Measurements from ENCODE around the gene LSM4. TPM values are rescaled to one million over a fixed set of nuclear protein-coding genes. Genes with fewer than 3 reads are reported as not detected.
A peak's percentile ranks its signal among the peaks of the same experiment; 100 is the strongest.

Gene LSM4
- total RNA-seq, 2 experiments from 2014 or later, result 156 to 181 TPM

- peaks cover 55% of the 10 kb centered on the region for H3K36me3 Mint-ChIP-seq (ENCODE audit: low read depth)
- ChIA-PET CTCF (interaction anchor here (0.7 to 1.1 kb wide), 5 partner anchors 13 to 29 kb away, joined by 3 to 4 read pairs (median 3); partner anchors contain the start of genes JUND and LSM4), POLR2A (no interaction called here)
- no peak for DNase-seq
- no peaks in the 10 kb centered on the region for H3K9me3 Mint-ChIP-seq
- no peaks in the 10 kb centered on the region for H3K27me3 Mint-ChIP-seq
- no peak overlapping the region for H3K4me3 Mint-ChIP-seq
- H3K27ac Mint-ChIP-seq, result no peak overlapping the region
- H3K4me1 Mint-ChIP-seq, result peaks cover 48% of the 10 kb centered on the region
Observed at GRCh38 chr19:18308051-18308947, 14.6 kb downstream of the LSM4 start.

GRCh38 chr19:18307271-18307681, 15.6 kb downstream of the LSM4 start:
- POLR2A ChIA-PET, result no interaction called here
- Mint-ChIP-seq H3K36me3 (ENCODE audit: low read depth) (peaks cover 48% of the 10 kb centered on the region), H3K4me3 (peak overlapping the region; percentile 98), H3K4me1 (peaks cover 45% of the 10 kb centered on the region), H3K9me3 (no peaks in the 10 kb centered on the region), H3K27ac (peak overlapping the region; percentile 93), H3K27me3 (no peaks in the 10 kb centered on the region)
- CTCF ChIA-PET, result interaction anchor here (0.7 to 1.0 kb wide), 2 partner anchors 15 to 28 kb away, joined by 3 read pairs; no protein-coding TSS in a partner anchor
- DNase-seq, result no peak

GRCh38 chr19:18306888-18307260, 16.0 kb downstream of the LSM4 start:
- H3K27me3 Mint-ChIP-seq, result no peaks in the 10 kb centered on the region
- no peaks in the 10 kb centered on the region for H3K9me3 Mint-ChIP-seq
- H3K36me3 Mint-ChIP-seq (ENCODE audit: low read depth), result peaks cover 48% of the 10 kb centered on the region
- H3K4me3 Mint-ChIP-seq, result peak overlapping the region; percentile 98
- CTCF ChIA-PET, result interaction anchor here (0.7 to 1.0 kb wide), 3 partner anchors 8 to 27 kb away, joined by 3 read pairs; no protein-coding TSS in a partner anchor
- peak; percentile 39 for DNase-seq
- H3K4me1 Mint-ChIP-seq, result peaks cover 46% of the 10 kb centered on the region
- POLR2A ChIA-PET, result no interaction called here
- H3K27ac Mint-ChIP-seq, result peak overlapping the region; percentile 93

- H3K27ac Mint-ChIP-seq, result peak overlapping the region; percentile 93
- no peaks in the 10 kb centered on the region for H3K9me3 Mint-ChIP-seq
- peaks cover 48% of the 10 kb centered on the region for H3K4me1 Mint-ChIP-seq
- no peaks in the 10 kb centered on the region for H3K27me3 Mint-ChIP-seq
- no peak for DNase-seq
- CTCF ChIA-PET, result interaction anchor here (0.7 to 7.8 kb wide), 5 partner anchors 9 to 27 kb away, joined by 3 to 98 read pairs (median 3); partner anchors contain the start of genes JUND and LSM4
- POLR2A ChIA-PET, result no interaction called here
- H3K36me3 Mint-ChIP-seq (ENCODE audit: low read depth), result peaks cover 46% of the 10 kb centered on the region
- peak overlapping the region; percentile 98 for H3K4me3 Mint-ChIP-seq
Observed at GRCh38 chr19:18306209-18306887, 16.5 kb downstream of the LSM4 start.

- peak; percentile 81 for DNase-seq
- H3K4me1 Mint-ChIP-seq, result peaks cover 45% of the 10 kb centered on the region
- no peaks in the 10 kb centered on the region for H3K27me3 Mint-ChIP-seq
- peak overlapping the region; percentile 93 for H3K27ac Mint-ChIP-seq
- peak overlapping the region; percentile 98 for H3K4me3 Mint-ChIP-seq
- ChIA-PET POLR2A (interaction anchor here (0.5 to 4.5 kb wide), 7 partner anchors 12 to 25 kb away, joined by 3 to 128 read pairs (median 9); partner anchors contain the start of genes JUND and LSM4), CTCF (interaction anchor here (0.5 to 7.8 kb wide), 14 partner anchors 11 to 98 kb away, joined by 3 to 98 read pairs (median 4); partner anchors contain the start of genes JUND and LSM4)
- peaks cover 34% of the 10 kb centered on the region for H3K36me3 Mint-ChIP-seq (ENCODE audit: low read depth)
- H3K9me3 Mint-ChIP-seq, result no peaks in the 10 kb centered on the region
Observed at GRCh38 chr19:18304458-18305310, 18.2 kb downstream of the LSM4 start.

GRCh38 chr19:18304208-18304457, 18.7 kb downstream of the LSM4 start:
- H3K4me3 Mint-ChIP-seq, result peak overlapping the region; percentile 98
- no peak for DNase-seq
- H3K27me3 Mint-ChIP-seq, result no peaks in the 10 kb centered on the region
- H3K4me1 Mint-ChIP-seq, result peaks cover 50% of the 10 kb centered on the region
- ChIA-PET CTCF (interaction anchor here (1.0 to 7.8 kb wide), 10 partner anchors 12 to 53 kb away, joined by 3 to 98 read pairs (median 6); partner anchors contain the start of genes JUND and LSM4), POLR2A (interaction anchor here (1.8 to 4.5 kb wide), 3 partner anchors 11 to 24 kb away, joined by 9 to 128 read pairs (median 11); partner anchors contain the start of gene JUND)
- peaks cover 33% of the 10 kb centered on the region for H3K36me3 Mint-ChIP-seq (ENCODE audit: low read depth)
- H3K27ac Mint-ChIP-seq, result peak overlapping the region; percentile 93
- H3K9me3 Mint-ChIP-seq, result no peaks in the 10 kb centered on the region

GRCh38 chr19:18301718-18302111, 21.2 kb downstream of the LSM4 start:
- no peak for DNase-seq
- ChIA-PET CTCF (interaction anchor here (1.8 to 7.8 kb wide), 3 partner anchors 9 to 22 kb away, joined by 9 to 98 read pairs (median 29); partner anchors contain the start of genes JUND and LSM4), POLR2A (interaction anchor here (4.5 kb wide), 1 partner anchor 22 kb away, joined by 128 read pairs; the partner anchor contains the start of gene JUND)
- Mint-ChIP-seq H3K4me3 (peak overlapping the region; percentile 56), H3K4me1 (peaks cover 56% of the 10 kb centered on the region), H3K27me3 (no peaks in the 10 kb centered on the region), H3K36me3 (ENCODE audit: low read depth) (peaks cover 22% of the 10 kb centered on the region), H3K27ac (peak overlapping the region; percentile 80), H3K9me3 (peaks cover under 1% of the 10 kb centered on the region)

GRCh38 chr19:18300930-18301717, 21.8 kb downstream of the LSM4 start:
- no peak overlapping the region for H3K27ac Mint-ChIP-seq
- H3K27me3 Mint-ChIP-seq, result no peaks in the 10 kb centered on the region
- peaks cover 2% of the 10 kb centered on the region for H3K9me3 Mint-ChIP-seq
- ChIA-PET CTCF (interaction anchor here (1.8 to 7.8 kb wide), 3 partner anchors 9 to 21 kb away, joined by 9 to 98 read pairs (median 29); partner anchors contain the start of genes JUND and LSM4), POLR2A (interaction anchor here (4.5 kb wide), 1 partner anchor 21 kb away, joined by 128 read pairs; the partner anchor contains the start of gene JUND)
- no peak overlapping the region for H3K4me3 Mint-ChIP-seq
- no peak for DNase-seq
- peaks cover 53% of the 10 kb centered on the region for H3K4me1 Mint-ChIP-seq
- peaks cover 17% of the 10 kb centered on the region for H3K36me3 Mint-ChIP-seq (ENCODE audit: low read depth)

GRCh38 chr19:18299654-18300053, 23.2 kb downstream of the LSM4 start:
- peaks cover 2% of the 10 kb centered on the region for H3K9me3 Mint-ChIP-seq
- H3K27ac Mint-ChIP-seq, result no peak overlapping the region
- POLR2A ChIA-PET, result interaction anchor here (0.6 to 1.2 kb wide), 3 partner anchors 17 to 25 kb away, joined by 4 read pairs; partner anchors contain the start of gene JUND

GRCh38 chr19:18298601-18299000, 24.3 kb downstream of the LSM4 start:
- Mint-ChIP-seq H3K9me3 (peaks cover 2% of the 10 kb centered on the region), H3K4me1 (peaks cover 63% of the 10 kb centered on the region), H3K36me3 (ENCODE audit: low read depth) (peaks cover 2% of the 10 kb centered on the region), H3K4me3 (no peak overlapping the region), H3K27ac (peak overlapping the region; percentile 72), H3K27me3 (no peaks in the 10 kb centered on the region)
- ChIA-PET POLR2A (interaction anchor here (1.7 kb wide), 1 partner anchor 17 kb away, joined by 3 read pairs; the partner anchor contains the start of gene JUND), CTCF (interaction anchor here (7.8 kb wide), 1 partner anchor 19 kb away, joined by 98 read pairs; the partner anchor contains the start of gene JUND)
- DNase-seq, result no peak

More at GRCh38 chr19:18299654-18300053, 23.2 kb downstream of the LSM4 start:
- Mint-ChIP-seq H3K36me3 (ENCODE audit: low read depth) (peaks cover 9% of the 10 kb centered on the region), H3K4me3 (no peak overlapping the region), H3K27me3 (no peaks in the 10 kb centered on the region), H3K4me1 (peaks cover 55% of the 10 kb centered on the region)
- CTCF ChIA-PET, result interaction anchor here (0.6 to 7.8 kb wide), 3 partner anchors 16 to 58 kb away, joined by 3 to 98 read pairs (median 4); partner anchors contain the start of gene JUND
- no peak for DNase-seq

- no peak overlapping the region for H3K4me3 Mint-ChIP-seq
- H3K4me1 Mint-ChIP-seq, result peaks cover 66% of the 10 kb centered on the region
- H3K36me3 Mint-ChIP-seq (ENCODE audit: low read depth), result peaks cover 3% of the 10 kb centered on the region
- no peak overlapping the region for H3K27ac Mint-ChIP-seq
- CTCF ChIA-PET, result interaction anchor here (2.5 kb wide), 1 partner anchor 17 kb away, joined by 29 read pairs; the partner anchor contains the start of gene JUND
- DNase-seq, result no peak
- no peaks in the 10 kb centered on the region for H3K27me3 Mint-ChIP-seq
- peaks cover 2% of the 10 kb centered on the region for H3K9me3 Mint-ChIP-seq
- POLR2A ChIA-PET, result interaction anchor here (0.6 to 1.7 kb wide), 3 partner anchors 16 to 25 kb away, joined by 3 to 5 read pairs (median 3); partner anchors contain the start of gene JUND
Observed at GRCh38 chr19:18297308-18297707, 25.6 kb downstream of the LSM4 start.
